ENCODE measurements around the gene CHADL.

DNA sequence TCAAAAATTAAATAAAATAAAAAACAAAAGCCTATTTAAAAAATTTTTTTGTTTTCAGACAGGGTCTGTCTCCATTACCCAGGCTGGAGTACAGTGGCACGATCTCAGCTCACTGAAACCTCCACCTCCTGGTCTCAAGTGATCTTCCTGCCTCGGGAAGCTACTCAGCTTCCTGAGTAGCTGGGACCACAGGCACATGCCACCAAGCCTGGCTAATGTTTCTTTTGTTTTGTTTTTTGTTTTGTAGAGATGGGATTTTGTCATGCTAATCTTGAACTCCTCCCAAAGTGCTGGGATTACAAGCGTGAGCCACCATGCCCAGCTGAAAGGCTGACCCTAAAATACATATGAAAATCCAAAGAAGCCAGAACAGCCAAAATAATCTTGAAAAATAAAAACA is 56.1 kb downstream of the CHADL start:
- no peak for TF ChIP-seq POLR2A (IDR thresholded peaks at IDR 0.05; ENCODE audit: extremely low read depth, insufficient read length)
- no peak for TF ChIP-seq CTCF (IDR thresholded peaks at IDR 0.05; ENCODE audit: low read depth, low read length)
